Activated CD4-positive, alpha-beta memory T cell treated with anti-CD3 and anti-CD28 coated beads, Interleukin-2, amount 10 ng/mL, durations not matched to agents 7 days and 5 days (primary cell): Measurements from ENCODE around the gene VAPB. TPM values are rescaled to one million over a fixed set of nuclear protein-coding genes. Genes with fewer than 3 reads are reported as not detected.

Experiments
- CTCF ChIA-PET: fragments of 350-600 bp; sonication (Branson Sonifier 250); formaldehyde crosslinking; loops from one replicate; lab custom pipeline; 2021; ENCODE audit warnings: antibody characterized with exemption, inconsistent platforms; lab: Charles Lee
- POLR2A ChIA-PET: fragments of 350-600 bp; sonication (Branson Sonifier 250); formaldehyde crosslinking; loops from one replicate; lab custom pipeline; 2021; ENCODE audit warnings: antibody characterized with exemption; lab: Charles Lee
- DNase-seq: peaks from one replicate; pipeline ENCODE4 v3.0.0-alpha.2; 2020
- H3K27ac Mint-ChIP-seq: one replicate; pipeline ENCODE4 v1.8.0; 2021; ENCODE audit warnings: mild to moderate bottlenecking, mixed read lengths
- H3K27me3 Mint-ChIP-seq: one replicate; pipeline ENCODE4 v1.8.0; 2021; ENCODE audit warnings: mixed read lengths
- H3K36me3 Mint-ChIP-seq: one replicate; pipeline ENCODE4 v1.8.0; 2021; ENCODE audit warnings: low read depth, mixed read lengths
- H3K4me1 Mint-ChIP-seq: one replicate; pipeline ENCODE4 v1.8.0; 2021; ENCODE audit warnings: mixed read lengths
- H3K4me3 Mint-ChIP-seq: one replicate; pipeline ENCODE4 v1.8.0; 2021; ENCODE audit warnings: mild to moderate bottlenecking, mixed read lengths
- H3K9me3 Mint-ChIP-seq: one replicate; pipeline ENCODE4 v1.8.0; 2021; ENCODE audit warnings: mixed read lengths
- total RNA-seq, 2 experiments: library from RNA; stranded (reverse); gene quantifications; one replicate each; pipeline ENCODE4 v1.2.3, GENCODE V29; 2021

The VAPB gene
- total RNA-seq, 2 experiments from 2014 or later = 31.3 to 31.5 TPM

DNA sequence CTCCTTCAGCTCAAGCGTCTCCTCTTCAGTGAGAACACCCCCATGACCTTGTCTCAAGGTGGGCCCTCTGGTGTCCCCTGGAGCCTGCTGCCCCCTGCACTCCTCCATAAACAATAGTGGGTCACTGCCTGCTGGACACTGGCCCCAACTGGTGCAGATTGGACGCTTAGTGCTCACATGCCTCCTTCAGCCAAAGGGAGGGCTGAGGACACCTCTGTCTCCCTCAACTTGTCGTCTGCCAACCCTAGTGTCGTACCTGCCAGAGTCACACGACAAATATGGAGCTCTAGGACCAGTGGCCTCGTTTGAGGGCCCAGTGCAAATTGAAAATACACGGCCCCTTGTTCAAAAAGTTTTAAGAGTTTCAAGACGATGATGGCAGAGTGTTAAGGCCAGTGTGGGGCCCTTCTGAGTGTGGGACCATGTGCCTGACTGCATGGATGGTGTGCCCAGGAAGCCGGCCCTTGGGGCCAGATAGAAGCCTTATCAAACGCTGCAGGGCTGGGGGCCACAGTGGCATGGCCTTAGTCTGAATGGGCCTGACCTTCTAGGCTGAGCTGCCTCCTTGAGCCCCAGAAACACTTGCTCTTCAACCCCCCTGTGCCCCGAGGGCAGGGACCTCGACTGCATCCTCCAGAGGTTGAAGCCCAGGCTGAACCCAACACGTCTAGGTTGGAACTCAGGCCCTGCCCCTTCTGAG lies 106.0 kb downstream of the VAPB start:
- ChIA-PET POLR2A (no interaction called here), CTCF (no interaction called here)
- Mint-ChIP-seq H3K27me3 (peaks cover 7% of the 10 kb centered on the region), H3K27ac (no peak overlapping the region), H3K4me3 (no peak overlapping the region), H3K4me1 (no peaks in the 10 kb centered on the region), H3K36me3 (no peaks in the 10 kb centered on the region), H3K9me3 (no peaks in the 10 kb centered on the region)
- no peak for DNase-seq

DNA sequence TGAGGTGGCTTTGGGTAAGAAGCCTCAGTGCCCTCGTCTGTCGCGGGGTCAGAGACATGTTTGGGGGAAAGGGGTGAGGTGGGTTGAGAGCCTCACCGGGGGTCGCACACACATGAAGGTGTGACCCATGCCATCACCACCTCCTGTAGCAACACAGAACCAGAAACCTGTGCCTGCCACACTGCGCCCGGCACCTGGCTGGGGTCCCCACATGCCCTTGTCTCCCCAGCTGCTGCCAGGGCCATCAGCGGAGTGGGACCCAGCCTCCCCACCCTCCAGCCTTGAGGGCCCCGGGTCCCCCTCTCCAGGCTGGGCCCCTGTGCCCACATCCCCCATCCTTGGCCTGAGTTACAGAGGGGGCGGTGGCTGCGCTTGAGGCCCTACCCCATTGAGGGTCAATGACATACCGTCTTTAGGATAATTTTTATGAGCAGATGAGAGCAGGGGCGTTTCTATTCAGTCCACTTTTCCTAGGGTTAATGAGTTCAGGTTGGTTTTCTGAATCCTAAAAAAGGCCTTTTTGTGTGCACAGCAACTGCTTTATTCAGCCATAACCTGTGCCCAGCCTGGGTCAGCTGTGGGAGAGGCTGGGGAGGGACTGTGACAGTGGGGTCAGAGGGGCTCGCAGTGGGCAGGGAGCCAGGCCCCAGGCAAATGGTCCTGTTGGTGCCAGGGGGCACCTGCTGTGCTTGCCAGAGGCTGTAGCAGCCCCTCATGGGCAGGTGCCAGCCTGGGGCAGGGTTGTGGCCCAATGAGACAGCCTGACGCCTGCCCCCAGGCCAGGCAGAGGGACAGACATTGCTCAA lies 106.8 kb downstream of the VAPB start:
- Mint-ChIP-seq H3K27ac (no peak overlapping the region), H3K9me3 (no peaks in the 10 kb centered on the region), H3K4me3 (no peak overlapping the region), H3K36me3 (no peaks in the 10 kb centered on the region), H3K27me3 (peaks cover 5% of the 10 kb centered on the region), H3K4me1 (no peaks in the 10 kb centered on the region)
- no peak for DNase-seq
- CTCF ChIA-PET = no interaction called here
- POLR2A ChIA-PET = no interaction called here

DNA sequence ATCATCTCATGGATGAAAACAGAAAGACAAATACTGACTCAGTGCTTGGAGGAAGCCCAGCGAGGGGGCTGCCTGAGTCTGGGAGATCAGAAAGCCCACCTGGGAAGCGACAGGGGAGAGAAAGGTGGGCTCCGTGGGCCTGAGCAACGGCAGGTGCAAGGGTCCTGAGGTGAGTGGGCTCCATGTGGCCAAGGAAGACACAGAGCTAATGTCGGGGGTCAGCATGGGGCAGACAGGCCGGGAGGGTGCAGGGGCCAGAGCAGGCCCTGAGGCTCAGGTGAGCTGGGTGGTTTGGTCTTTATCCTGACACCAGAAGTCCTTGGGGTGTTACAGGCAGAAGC lies 107.4 kb downstream of the VAPB start:
- H3K4me3 Mint-ChIP-seq = no peak overlapping the region
- POLR2A ChIA-PET = no interaction called here
- peaks cover 5% of the 10 kb centered on the region for H3K27me3 Mint-ChIP-seq

DNA sequence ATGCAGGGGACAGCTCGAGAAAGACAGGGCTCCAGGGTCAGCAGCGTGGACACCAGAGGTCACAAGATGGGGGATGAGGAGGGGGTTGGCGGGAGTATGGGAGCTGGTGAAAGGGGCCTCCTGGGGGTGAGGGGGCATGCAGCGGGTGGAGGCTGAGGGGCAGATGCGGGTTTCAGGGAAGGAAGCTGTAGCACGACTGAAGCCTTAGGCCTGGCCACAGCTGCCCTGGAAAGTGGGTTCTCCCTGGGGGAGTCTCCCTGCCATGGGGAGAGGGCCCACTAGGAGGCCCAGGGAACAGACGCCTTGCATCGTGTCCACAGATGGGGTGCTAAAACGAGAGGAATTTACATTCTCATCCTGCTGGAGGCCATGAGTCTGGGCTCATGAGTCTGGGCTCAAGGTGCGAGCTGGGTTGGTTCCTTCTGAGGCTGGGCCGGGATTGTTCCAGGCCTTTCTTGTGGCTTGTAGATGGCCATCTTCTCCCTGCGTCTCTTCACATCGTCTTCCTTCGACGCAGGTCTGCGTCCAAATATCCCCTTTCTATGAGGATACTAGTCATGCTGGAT lies 108.1 kb downstream of the VAPB start:
- Mint-ChIP-seq H3K27ac (no peak overlapping the region), H3K9me3 (no peaks in the 10 kb centered on the region), H3K4me1 (no peaks in the 10 kb centered on the region), H3K36me3 (no peaks in the 10 kb centered on the region), H3K4me3 (no peak overlapping the region), H3K27me3 (no peaks in the 10 kb centered on the region)
- ChIA-PET CTCF (no interaction called here), POLR2A (no interaction called here)
- no peak for DNase-seq

More for the DNA sequence above, 107.4 kb downstream of the VAPB start:
- Mint-ChIP-seq H3K9me3 (no peaks in the 10 kb centered on the region), H3K27ac (no peak overlapping the region), H3K4me1 (no peaks in the 10 kb centered on the region), H3K36me3 (no peaks in the 10 kb centered on the region)
- DNase-seq = no peak
- CTCF ChIA-PET = no interaction called here

DNA sequence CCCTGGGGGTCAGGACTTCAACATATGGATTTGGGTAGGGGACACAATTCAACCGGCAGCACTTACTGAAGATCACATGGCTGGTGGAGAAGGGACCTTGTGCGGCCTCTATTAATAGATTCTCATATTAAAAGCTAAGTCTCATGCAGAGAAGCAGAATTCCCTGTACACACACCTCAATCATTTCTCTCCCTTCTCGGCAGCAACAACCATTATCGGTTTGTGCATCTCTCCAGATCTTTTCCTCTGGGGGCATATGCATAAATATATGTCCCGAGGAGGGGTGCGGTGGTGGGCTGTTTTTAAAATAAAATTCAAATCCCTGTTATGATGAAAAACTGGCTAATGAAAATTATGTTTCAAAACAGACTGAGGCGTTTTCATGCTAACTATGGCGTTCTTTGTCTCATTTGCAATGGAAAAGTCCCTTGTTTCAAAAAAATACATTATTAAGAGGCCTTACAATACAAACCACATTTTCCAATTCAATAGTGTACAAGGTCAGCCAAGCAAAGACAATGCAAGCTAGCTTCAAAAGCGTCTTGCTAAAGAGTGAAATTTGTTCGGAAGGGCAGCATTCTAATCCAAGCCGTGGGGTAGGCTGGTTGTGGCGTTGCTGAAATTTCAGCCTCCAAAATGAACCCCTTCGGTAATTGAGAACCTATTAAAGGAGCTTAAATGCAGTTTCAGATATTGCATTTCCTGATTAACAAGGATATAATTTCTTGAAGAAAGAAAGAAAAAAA lies 108.9 kb downstream of the VAPB start:
- ChIA-PET CTCF (no interaction called here), POLR2A (no interaction called here)
- no peaks in the 10 kb centered on the region for H3K9me3 Mint-ChIP-seq

DNA sequence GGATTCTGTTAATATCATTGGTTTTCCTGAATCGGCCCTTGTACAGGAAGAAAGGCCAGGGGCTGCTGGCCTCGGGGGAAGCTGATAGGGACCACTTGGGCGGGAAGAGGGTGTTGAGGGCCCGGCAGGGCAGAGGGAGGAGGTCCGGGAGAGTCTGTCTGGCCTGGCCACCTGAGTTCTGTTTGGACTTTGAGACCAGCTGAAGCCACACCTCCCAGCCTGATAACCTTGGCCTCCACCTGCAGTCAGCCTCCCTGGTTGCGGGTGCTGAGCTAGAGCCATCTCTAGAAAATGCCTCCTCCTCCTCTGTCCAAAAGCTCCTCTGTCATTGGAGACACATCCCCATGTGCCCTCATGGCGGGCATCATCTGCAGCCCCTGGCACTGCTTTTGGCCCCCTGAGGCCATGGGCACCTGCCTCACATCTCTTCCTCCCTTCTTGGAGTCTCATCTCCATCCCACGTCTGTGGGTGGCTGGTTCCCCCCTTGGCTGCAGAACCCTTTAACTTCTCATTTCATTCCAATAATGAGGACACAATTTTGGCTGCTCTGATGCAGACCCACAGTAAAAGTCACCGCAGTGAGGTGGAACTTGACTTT lies 109.5 kb downstream of the VAPB start:
- H3K27ac Mint-ChIP-seq = no peak overlapping the region
- ChIA-PET CTCF (no interaction called here), POLR2A (no interaction called here)
- H3K27me3 Mint-ChIP-seq = no peaks in the 10 kb centered on the region
- no peaks in the 10 kb centered on the region for H3K4me1 Mint-ChIP-seq
- no peak overlapping the region for H3K4me3 Mint-ChIP-seq
- DNase-seq = no peak
- H3K9me3 Mint-ChIP-seq = no peaks in the 10 kb centered on the region
- H3K36me3 Mint-ChIP-seq = no peaks in the 10 kb centered on the region

More for the DNA sequence above, 108.9 kb downstream of the VAPB start:
- H3K4me1 Mint-ChIP-seq = no peaks in the 10 kb centered on the region
- DNase-seq = no peak
- no peaks in the 10 kb centered on the region for H3K36me3 Mint-ChIP-seq
- no peak overlapping the region for H3K27ac Mint-ChIP-seq
- no peak overlapping the region for H3K4me3 Mint-ChIP-seq
- H3K27me3 Mint-ChIP-seq = no peaks in the 10 kb centered on the region

DNA sequence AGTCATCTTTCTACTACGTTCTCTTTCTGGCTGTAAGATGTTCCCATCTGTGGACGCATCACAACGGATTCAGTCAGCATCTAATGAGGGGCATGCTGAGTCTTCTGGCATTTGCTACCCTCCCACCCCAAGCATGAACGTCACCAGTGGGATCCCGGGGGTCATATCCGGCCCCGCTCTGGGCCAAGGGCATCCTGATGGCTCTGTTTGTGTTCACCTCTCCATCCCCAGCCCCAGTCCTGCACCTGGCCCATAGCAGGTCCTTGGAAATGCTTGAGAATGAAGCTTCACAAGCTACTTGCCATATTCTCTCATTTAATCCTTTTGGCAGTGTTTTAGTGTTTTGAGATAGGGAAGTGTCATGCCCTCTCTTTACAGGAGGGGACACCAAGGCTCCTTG lies 111.2 kb downstream of the VAPB start:
- ChIA-PET POLR2A (no interaction called here), CTCF (no interaction called here)

More for the DNA sequence above, 111.2 kb downstream of the VAPB start:
- Mint-ChIP-seq H3K27me3 (no peaks in the 10 kb centered on the region), H3K36me3 (no peaks in the 10 kb centered on the region), H3K27ac (no peak overlapping the region), H3K4me3 (no peak overlapping the region), H3K4me1 (no peaks in the 10 kb centered on the region), H3K9me3 (peaks cover 5% of the 10 kb centered on the region)
- DNase-seq = no peak

Other genes starting within 250 kb of the VAPB start
- gene ANKRD60, start 160.6 kb upstream of the VAPB start, total RNA-seq = not detected
- gene RAB22A, start 79.5 kb upstream of the VAPB start, total RNA-seq = 10 to 100 TPM; 14.7 to 14.8 TPM
- not detected for gene APCDD1L, start 126.2 kb downstream of the VAPB start, total RNA-seq